Epithelial cell of esophagus (primary cell): ENCODE measurements around the gene MAP6.

Experiments used
- DNase-seq: peaks from one replicate; pipeline ENCODE4 v3.0.0; 2010; ENCODE audit warnings: low read depth
- H3K4me3 ChIP-seq: 2 replicates; pipeline ENCODE4 v1.5.1; 2011; ENCODE audit warnings: mild to moderate bottlenecking, low read length, control low read depth
- TF ChIP-seq, protein P1 (sequence below): IDR thresholded peaks from 2 replicates; pipeline ENCODE4 v1.5.1; 2011; ENCODE audit warnings: low read depth, mild to moderate bottlenecking, low read length, control low read depth, inconsistent platforms; ENCODE audit not compliant: insufficient read depth; ENCODE audit errors: missing control alignments

Gene MAP6

GRCh38 chr11:75595429-75595828 lies 73.4 kb downstream of the MAP6 start:
- TF ChIP-seq, protein P1, sequence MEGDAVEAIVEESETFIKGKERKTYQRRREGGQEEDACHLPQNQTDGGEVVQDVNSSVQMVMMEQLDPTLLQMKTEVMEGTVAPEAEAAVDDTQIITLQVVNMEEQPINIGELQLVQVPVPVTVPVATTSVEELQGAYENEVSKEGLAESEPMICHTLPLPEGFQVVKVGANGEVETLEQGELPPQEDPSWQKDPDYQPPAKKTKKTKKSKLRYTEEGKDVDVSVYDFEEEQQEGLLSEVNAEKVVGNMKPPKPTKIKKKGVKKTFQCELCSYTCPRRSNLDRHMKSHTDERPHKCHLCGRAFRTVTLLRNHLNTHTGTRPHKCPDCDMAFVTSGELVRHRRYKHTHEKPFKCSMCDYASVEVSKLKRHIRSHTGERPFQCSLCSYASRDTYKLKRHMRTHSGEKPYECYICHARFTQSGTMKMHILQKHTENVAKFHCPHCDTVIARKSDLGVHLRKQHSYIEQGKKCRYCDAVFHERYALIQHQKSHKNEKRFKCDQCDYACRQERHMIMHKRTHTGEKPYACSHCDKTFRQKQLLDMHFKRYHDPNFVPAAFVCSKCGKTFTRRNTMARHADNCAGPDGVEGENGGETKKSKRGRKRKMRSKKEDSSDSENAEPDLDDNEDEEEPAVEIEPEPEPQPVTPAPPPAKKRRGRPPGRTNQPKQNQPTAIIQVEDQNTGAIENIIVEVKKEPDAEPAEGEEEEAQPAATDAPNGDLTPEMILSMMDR = no peak
- DNase-seq = no peak
- H3K4me3 ChIP-seq = no peak overlapping the region

DNA sequence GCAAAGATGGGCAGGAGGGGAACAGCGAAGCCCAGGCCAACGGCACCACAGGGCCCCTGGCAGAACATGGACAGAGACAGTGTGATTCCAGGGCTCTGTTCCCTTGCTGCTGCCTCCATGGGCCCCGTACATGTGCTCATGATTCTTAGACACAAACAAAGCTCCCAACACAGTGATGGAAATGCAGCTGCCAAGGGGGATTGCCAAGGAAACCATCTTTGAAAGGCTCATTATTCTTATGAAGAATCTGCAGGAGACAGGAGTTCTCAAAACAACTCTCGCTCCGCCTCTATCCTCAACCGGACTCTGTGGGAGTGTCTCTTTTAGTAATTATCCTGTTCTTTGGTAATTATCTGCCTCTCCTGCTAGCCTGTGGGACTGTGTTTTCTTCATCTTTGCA lies 74.6 kb downstream of the MAP6 start:
- H3K4me3 ChIP-seq = no peak overlapping the region
- no peak for DNase-seq
- TF ChIP-seq, protein P1 = no peak

DNA sequence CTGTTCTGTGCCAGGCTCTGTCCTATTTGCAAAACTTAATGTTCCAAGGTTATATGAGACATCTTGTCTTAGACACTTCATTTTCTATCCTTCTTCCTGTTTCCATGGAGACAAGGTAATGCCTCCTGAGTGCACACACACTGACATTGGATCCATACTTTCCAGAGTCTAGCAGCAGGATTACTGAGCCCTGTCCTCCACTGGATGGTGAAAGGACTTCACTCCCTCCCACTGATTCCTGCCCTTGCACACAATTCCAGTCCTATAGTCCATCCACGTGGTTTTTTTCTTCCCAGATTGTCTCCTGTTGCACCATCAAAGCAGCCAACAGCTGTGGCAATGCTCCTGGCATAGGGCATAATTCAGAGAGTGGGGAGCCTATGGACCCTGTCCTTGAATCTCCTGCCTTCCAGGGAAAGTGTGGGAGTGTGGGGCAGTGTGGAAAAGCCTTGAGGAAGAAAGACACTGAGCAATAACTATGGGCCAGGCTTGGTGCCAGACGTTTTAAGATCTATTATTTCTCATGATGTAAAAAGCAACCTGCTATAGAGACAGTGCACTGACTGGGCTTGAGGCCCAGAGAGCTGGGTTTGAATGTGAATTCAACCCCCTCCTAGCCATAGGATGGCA lies 75.4 kb downstream of the MAP6 start:
- H3K4me3 ChIP-seq = no peak overlapping the region
- TF ChIP-seq, protein P1 = no peak
- DNase-seq = no peak

DNA sequence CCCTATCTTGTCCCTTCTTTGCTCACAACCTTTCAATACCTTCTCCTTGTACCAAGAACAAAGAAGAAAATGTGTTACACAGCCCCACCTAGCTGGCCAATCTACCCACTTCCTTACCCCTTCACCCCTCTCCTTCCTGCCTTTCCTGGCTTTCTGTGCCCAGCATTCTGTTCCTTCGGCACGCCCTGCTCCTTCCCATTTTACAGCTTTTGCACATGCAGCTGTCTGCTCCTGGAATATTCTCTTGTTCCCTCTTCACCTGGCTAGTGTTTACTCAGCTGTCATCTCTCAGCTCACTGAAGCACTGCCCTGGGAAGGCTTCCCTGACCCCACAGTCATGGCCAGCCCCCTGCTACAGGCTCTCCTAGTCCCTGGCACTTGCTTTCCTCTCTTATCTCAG lies 76.1 kb downstream of the MAP6 start:
- H3K4me3 ChIP-seq = no peak overlapping the region
- TF ChIP-seq, protein P1 = no peak
- no peak for DNase-seq

DNA sequence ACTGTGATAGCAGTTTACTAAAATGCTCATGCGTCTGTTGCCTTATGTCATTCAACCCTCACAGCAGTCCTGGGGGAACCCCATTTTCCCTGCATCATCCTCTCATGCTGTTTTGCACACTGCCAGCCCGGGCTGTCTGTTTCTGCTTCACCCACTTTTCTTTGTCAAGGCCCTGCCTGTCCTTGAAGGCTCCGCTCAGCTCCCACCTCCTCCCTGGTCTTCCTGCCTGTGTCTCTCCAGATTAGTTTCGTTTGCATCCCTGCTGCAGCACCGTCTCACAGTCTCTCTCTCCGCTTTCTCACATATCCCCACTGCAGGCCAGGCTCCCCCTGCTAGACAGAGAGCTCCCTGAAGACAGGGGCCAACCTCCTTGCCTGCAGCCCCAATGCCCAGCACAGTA lies 76.9 kb downstream of the MAP6 start:
- TF ChIP-seq, protein P1 = no peak
- no peak for DNase-seq
- H3K4me3 ChIP-seq = no peak overlapping the region

DNA sequence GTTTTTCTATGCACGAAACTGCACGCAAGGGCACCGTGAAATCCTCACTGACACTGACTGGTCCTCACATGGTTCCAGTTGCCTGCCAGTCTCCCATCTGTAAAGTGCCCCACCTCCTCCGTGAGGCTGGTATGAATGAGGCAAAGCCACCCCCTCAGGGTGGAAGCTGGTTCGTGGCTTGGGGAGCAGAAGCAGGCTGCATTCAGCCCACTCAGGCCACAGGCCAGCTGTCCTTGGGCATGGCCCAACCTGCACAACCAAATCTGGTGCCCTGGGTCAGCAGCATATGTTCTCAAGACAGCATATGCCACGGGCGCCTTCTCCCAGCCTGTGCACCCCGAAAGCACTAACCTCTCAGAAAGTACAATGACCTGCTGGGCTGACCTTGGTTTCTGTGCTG lies 77.5 kb downstream of the MAP6 start:
- no peak for DNase-seq
- TF ChIP-seq, protein P1 = no peak
- no peak overlapping the region for H3K4me3 ChIP-seq

- no peak overlapping the region for H3K4me3 ChIP-seq
- TF ChIP-seq, protein P1 = no peak
- DNase-seq = no peak
Measured at GRCh38 chr11:75589933-75590332, 78.9 kb downstream of the MAP6 start.
